DND-41 (cell line): Measurements from ENCODE around the gene FARP1.

Source experiments
- CTCF ChIP-seq: IDR thresholded peaks from 2 replicates; pipeline ENCODE4 v1.5.1; 2012; ENCODE audit warnings: borderline replicate concordance, low read length, moderate library complexity, mild to moderate bottlenecking; ENCODE audit not compliant: poor library complexity, severe bottlenecking; ENCODE audit errors: extremely low read depth
- EZH2 ChIP-seq: IDR thresholded peaks from 3 replicates; pipeline ENCODE4 v1.6.1; 2012; ENCODE audit warnings: borderline replicate concordance, low read depth, mild to moderate bottlenecking, moderate library complexity, low read length, inconsistent platforms; ENCODE audit not compliant: severe bottlenecking

GRCh38 chr13:98413796-98414195, 270.9 kb downstream of the FARP1 start:
- TF ChIP-seq CTCF, result peak; percentile 19
- no peak for TF ChIP-seq EZH2
